ENCODE measurements around the gene RUBCNL. TPM values are rescaled to one million over a fixed set of nuclear protein-coding genes. Genes with fewer than 3 reads are reported as not detected.

The RUBCNL gene
- total RNA-seq, 1 experiment from 2014 or later = 1.4 TPM

GRCh38 chr13:46313432-46314257 is 73.4 kb downstream of the RUBCNL start:
- no peak for DNase-seq
- Histone ChIP-seq H3T11ph (ENCODE audit: low read length) (no peak overlapping the region), H2BK15ac (ENCODE audit: low read depth, low read length) (no peak overlapping the region), H3K4me1 (ENCODE audit: insufficient read depth, low read length) (no peaks in the 10 kb centered on the region), H2BK12ac (ENCODE audit: insufficient read length, low read depth, low read length) (no peak overlapping the region), H3K27ac (ENCODE audit: insufficient read length, low read depth, low read length) (no peak overlapping the region), H2BK20ac (ENCODE audit: low read depth, low read length, poor library complexity, severe bottlenecking) (no peak overlapping the region), H3K4ac (ENCODE audit: low read depth, low read length) (no peak overlapping the region), H3K79me2 (ENCODE audit: insufficient read depth, low read length) (no peaks in the 10 kb centered on the region), H2BK120ac (ENCODE audit: low read depth, low read length, poor library complexity, severe bottlenecking) (no peak overlapping the region), H2AFZ (ENCODE audit: low read length) (no peak overlapping the region), H4K5ac (ENCODE audit: insufficient read length, low read depth, low read length) (no peak overlapping the region), H3K79me1 (ENCODE audit: insufficient read depth, low read depth, low read length, poor library complexity, severe bottlenecking) (no peaks in the 10 kb centered on the region), H3K14ac (ENCODE audit: insufficient read depth, low read length) (no peak overlapping the region), H4K8ac (replicated peaks; ENCODE audit: insufficient read length, low read depth, low read length) (no peak overlapping the region), H3K9ac (ENCODE audit: extremely low read depth, insufficient read length, low read length) (no peak overlapping the region), H2AK5ac (ENCODE audit: insufficient read length, low read length) (no peak overlapping the region), H3K23ac (ENCODE audit: insufficient read length, low read depth, low read length) (no peak overlapping the region), H3K4me2 (ENCODE audit: insufficient read depth, insufficient read length, low read length) (no peak overlapping the region), H3K23me2 (ENCODE audit: insufficient read length, low read depth, low read length, poor library complexity, severe bottlenecking) (no peaks in the 10 kb centered on the region), H2BK5ac (ENCODE audit: insufficient read length, low read length) (no peak overlapping the region), H4K91ac (ENCODE audit: insufficient read length, low read depth, low read length) (no peak overlapping the region), H4K20me1 (ENCODE audit: control insufficient read depth, insufficient read depth, insufficient read length) (no peaks in the 10 kb centered on the region), H3K9me3 (ENCODE audit: control insufficient read depth, low read depth, low read length) (no peaks in the 10 kb centered on the region), H3K27me3 (ENCODE audit: insufficient read depth, low read length) (no peaks in the 10 kb centered on the region), H3K18ac (ENCODE audit: insufficient read length, low read depth, low read length) (no peak overlapping the region), H3K56ac (ENCODE audit: insufficient read length, low read depth, low read length) (no peak overlapping the region)
- Mint-ChIP-seq H3K4me1 (no peaks in the 10 kb centered on the region), H3K27me3 (ENCODE audit: low read depth) (peaks cover 4% of the 10 kb centered on the region; the same call in 1 of the 2 replicates), H3K9me3 (no peaks in the 10 kb centered on the region; a peak in 2 of 5 replicates), H3K4me3 (no peak overlapping the region), H3K36me3 (ENCODE audit: insufficient read depth in 1 of 3, low read depth in 3 of 3) (no peaks in the 10 kb centered on the region), H3K27ac (no peak overlapping the region)
- WGBS (ENCODE audit: extremely low coverage, insufficient read length, low lambda C conversion rate) = no CpG with 5 or more reads among the region's 6 CpGs
- TF ChIP-seq, protein P1, sequence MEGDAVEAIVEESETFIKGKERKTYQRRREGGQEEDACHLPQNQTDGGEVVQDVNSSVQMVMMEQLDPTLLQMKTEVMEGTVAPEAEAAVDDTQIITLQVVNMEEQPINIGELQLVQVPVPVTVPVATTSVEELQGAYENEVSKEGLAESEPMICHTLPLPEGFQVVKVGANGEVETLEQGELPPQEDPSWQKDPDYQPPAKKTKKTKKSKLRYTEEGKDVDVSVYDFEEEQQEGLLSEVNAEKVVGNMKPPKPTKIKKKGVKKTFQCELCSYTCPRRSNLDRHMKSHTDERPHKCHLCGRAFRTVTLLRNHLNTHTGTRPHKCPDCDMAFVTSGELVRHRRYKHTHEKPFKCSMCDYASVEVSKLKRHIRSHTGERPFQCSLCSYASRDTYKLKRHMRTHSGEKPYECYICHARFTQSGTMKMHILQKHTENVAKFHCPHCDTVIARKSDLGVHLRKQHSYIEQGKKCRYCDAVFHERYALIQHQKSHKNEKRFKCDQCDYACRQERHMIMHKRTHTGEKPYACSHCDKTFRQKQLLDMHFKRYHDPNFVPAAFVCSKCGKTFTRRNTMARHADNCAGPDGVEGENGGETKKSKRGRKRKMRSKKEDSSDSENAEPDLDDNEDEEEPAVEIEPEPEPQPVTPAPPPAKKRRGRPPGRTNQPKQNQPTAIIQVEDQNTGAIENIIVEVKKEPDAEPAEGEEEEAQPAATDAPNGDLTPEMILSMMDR (conservative IDR thresholded peaks at IDR 0.05) = no peak
